Measurements from ENCODE around the gene MICOS13. TPM values are rescaled to one million over a fixed set of nuclear protein-coding genes. Genes with fewer than 3 reads are reported as not detected.

MICOS13 gene
- polyA plus RNA-seq, 1 of the 3 experiments (the other 2 are of a cell fraction): 112 TPM

GRCh38 chr19:5665781-5666513 is 14.4 kb downstream of the MICOS13 start:
- no peaks in the 10 kb centered on the region for H3K9me3 ChIP-seq
- no peaks in the 10 kb centered on the region for H3K4me1 ChIP-seq (ENCODE audit: control insufficient read depth in 1 of 2, insufficient read depth in 2 of 2, low read depth in 1 of 2, low read length in 1 of 2)
- H3K27ac ChIP-seq (ENCODE audit: low read depth in 2 of 2, low read length in 1 of 2): no peak overlapping the region
- no peaks in the 10 kb centered on the region for H4K20me1 ChIP-seq (ENCODE audit: insufficient read depth)
- H2AFZ ChIP-seq (ENCODE audit: low read depth): no peak overlapping the region
- peaks cover 43 to 75% of the 10 kb centered on the region in 2 experiments for H3K36me3 ChIP-seq (replicated peaks in 1 of 2; ENCODE audit: control insufficient read depth in 1 of 2, insufficient read depth in 2 of 2, low read length in 1 of 2)
- H3K4me3 ChIP-seq (ENCODE audit: low read depth in 2 of 2, low read length in 1 of 2): no peak overlapping the region
- H3F3A ChIP-seq (replicated peaks; ENCODE audit: insufficient read depth): no peaks in the 10 kb centered on the region
- DNase-seq: no peak
- WGBS (ENCODE audit: low lambda C conversion rate): 86% methylated on average over 10 of the region's 10 CpGs
- TF ChIP-seq SMC3 (IDR thresholded peaks at IDR 0.05; ENCODE audit: low read depth, low read length) (no peak), MXI1 (IDR thresholded peaks at IDR 0.05; ENCODE audit: low read depth, low read length) (no peak), FOSL2 (IDR thresholded peaks at IDR 0.05; ENCODE audit: borderline replicate concordance, low read depth) (no peak), RXRA (IDR thresholded peaks at IDR 0.05; ENCODE audit: borderline replicate concordance, low read depth) (no peak), USF1 (IDR thresholded peaks at IDR 0.05; ENCODE audit: borderline replicate concordance, low read depth) (no peak), CTCF (IDR thresholded peaks at IDR 0.05) (peak; percentile 22; the same call in 1 of the 2 replicates)
- no peaks in the 10 kb centered on the region for H3K27me3 ChIP-seq (ENCODE audit: insufficient read depth)
- H3K79me2 ChIP-seq (ENCODE audit: insufficient read depth): no peaks in the 10 kb centered on the region
- ChIA-PET POLR2A (no interaction called here), CTCF (interaction anchor here (0.9 to 1.7 kb wide), 2 partner anchors 11 to 20 kb away, joined by 3 to 4 read pairs; no protein-coding TSS in a partner anchor)
- H3K9ac ChIP-seq: no peak overlapping the region
- H3K4me2 ChIP-seq: no peak overlapping the region
- no peaks in the 10 kb centered on the region for H3K9me2 ChIP-seq

GRCh38 chr19:5664515-5664914 is 15.8 kb downstream of the MICOS13 start:
- CTCF ChIA-PET: no interaction called here
- no peak for TF ChIP-seq MEF2A (IDR thresholded peaks at IDR 0.05; ENCODE audit: borderline replicate concordance, low read depth)
- no peak for TF ChIP-seq RAD21 (IDR thresholded peaks at IDR 0.05; ENCODE audit: low read length)
- TF ChIP-seq, protein P1, sequence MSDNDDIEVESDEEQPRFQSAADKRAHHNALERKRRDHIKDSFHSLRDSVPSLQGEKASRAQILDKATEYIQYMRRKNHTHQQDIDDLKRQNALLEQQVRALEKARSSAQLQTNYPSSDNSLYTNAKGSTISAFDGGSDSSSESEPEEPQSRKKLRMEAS (IDR thresholded peaks at IDR 0.05; ENCODE audit: low read depth): no peak
- TF ChIP-seq FOXM1 (IDR thresholded peaks at IDR 0.05; ENCODE audit: low read depth): no peak
- no peak for TF ChIP-seq PBX3 (IDR thresholded peaks at IDR 0.05)
- TF ChIP-seq RFX5 (IDR thresholded peaks at IDR 0.05; ENCODE audit: low read length): no peak
- TF ChIP-seq NFIC (IDR thresholded peaks at IDR 0.05; ENCODE audit: borderline replicate concordance): no peak
- no peak for TF ChIP-seq CHD2 (IDR thresholded peaks at IDR 0.05; ENCODE audit: low read length, partially characterized antibody)
- TF ChIP-seq USF1 (IDR thresholded peaks at IDR 0.05; ENCODE audit: borderline replicate concordance, low read depth): no peak
- TF ChIP-seq RCOR1 (IDR thresholded peaks at IDR 0.05; ENCODE audit: low read length): no peak
- no peak for TF ChIP-seq SIN3A (IDR thresholded peaks at IDR 0.05; ENCODE audit: borderline replicate concordance, low read depth, low read length)
- TF ChIP-seq YY1 (IDR thresholded peaks at IDR 0.05; ENCODE audit: low read depth): no peak
- no peak for TF ChIP-seq FOSL2 (IDR thresholded peaks at IDR 0.05; ENCODE audit: borderline replicate concordance, low read depth)
- no peak for TF ChIP-seq RXRA (IDR thresholded peaks at IDR 0.05; ENCODE audit: borderline replicate concordance, low read depth)
- Histone ChIP-seq H4K20me1 (ENCODE audit: insufficient read depth) (no peaks in the 10 kb centered on the region), H3K4me3 (ENCODE audit: low read depth in 2 of 2, low read length in 1 of 2) (no peak overlapping the region), H3K9me3 (no peaks in the 10 kb centered on the region), H3K79me2 (ENCODE audit: insufficient read depth) (no peaks in the 10 kb centered on the region), H3K27me3 (ENCODE audit: insufficient read depth) (no peaks in the 10 kb centered on the region), H2AFZ (ENCODE audit: low read depth) (no peak overlapping the region), H3K9me2 (no peaks in the 10 kb centered on the region), H3F3A (replicated peaks; ENCODE audit: insufficient read depth) (no peaks in the 10 kb centered on the region), H3K27ac (ENCODE audit: low read depth in 2 of 2, low read length in 1 of 2) (no peak overlapping the region), H3K9ac (no peak overlapping the region), H3K36me3 (replicated peaks in 1 of 2; ENCODE audit: control insufficient read depth in 1 of 2, insufficient read depth in 2 of 2, low read length in 1 of 2) (peaks cover 51 to 78% of the 10 kb centered on the region in 2 experiments), H3K4me2 (no peak overlapping the region), H3K4me1 (ENCODE audit: control insufficient read depth in 1 of 2, insufficient read depth in 2 of 2, low read depth in 1 of 2, low read length in 1 of 2) (no peaks in the 10 kb centered on the region)
- WGBS (ENCODE audit: low lambda C conversion rate): no CpG with 5 or more reads among the region's 2 CpGs
- DNase-seq: no peak
- POLR2A ChIA-PET: no interaction called here

Measured in SK-N-SH (cell line).